Epithelial cell of esophagus (primary cell): ENCODE results near the gene PRPSAP1.

Source experiments
- DNase-seq: peaks from one replicate; pipeline ENCODE4 v3.0.0; 2010; ENCODE audit warnings: low read depth
- H3K4me3 ChIP-seq: 2 replicates; pipeline ENCODE4 v1.5.1; 2011; ENCODE audit warnings: mild to moderate bottlenecking, low read length, control low read depth
- CTCF ChIP-seq: IDR thresholded peaks from 2 replicates; pipeline ENCODE4 v1.5.1; 2011; ENCODE audit warnings: low read depth, mild to moderate bottlenecking, low read length, control low read depth, inconsistent platforms; ENCODE audit not compliant: insufficient read depth; ENCODE audit errors: missing control alignments

The PRPSAP1 gene

GRCh38 chr17:76261421-76262215, 92.1 kb downstream of the PRPSAP1 start:
- TF ChIP-seq CTCF = no peak
- no peak overlapping the region for H3K4me3 ChIP-seq
- DNase-seq = peak; percentile 66

GRCh38 chr17:76260669-76261068, 93.0 kb downstream of the PRPSAP1 start:
- DNase-seq = no peak
- TF ChIP-seq CTCF = no peak
- H3K4me3 ChIP-seq = no peak overlapping the region

GRCh38 chr17:76260220-76260619, 93.5 kb downstream of the PRPSAP1 start:
- no peak for TF ChIP-seq CTCF
- H3K4me3 ChIP-seq = no peak overlapping the region
- no peak for DNase-seq
